Epithelial cell of alveolus of lung (primary cell): ENCODE results near the gene SLC24A3. TPM values are rescaled to one million over a fixed set of nuclear protein-coding genes. Genes with fewer than 3 reads are reported as not detected.

ENCODE experiments used
- total RNA-seq: library from RNA; depleted of rRNA; stranded (reverse); fragments of >200 nt; gene quantifications from 2 replicates; pipeline ENCODE4 v1.2.1, GENCODE V29; 2015

SLC24A3 gene
- total RNA-seq, result 0.39 and 0.64 TPM in 2 replicates

DNA sequence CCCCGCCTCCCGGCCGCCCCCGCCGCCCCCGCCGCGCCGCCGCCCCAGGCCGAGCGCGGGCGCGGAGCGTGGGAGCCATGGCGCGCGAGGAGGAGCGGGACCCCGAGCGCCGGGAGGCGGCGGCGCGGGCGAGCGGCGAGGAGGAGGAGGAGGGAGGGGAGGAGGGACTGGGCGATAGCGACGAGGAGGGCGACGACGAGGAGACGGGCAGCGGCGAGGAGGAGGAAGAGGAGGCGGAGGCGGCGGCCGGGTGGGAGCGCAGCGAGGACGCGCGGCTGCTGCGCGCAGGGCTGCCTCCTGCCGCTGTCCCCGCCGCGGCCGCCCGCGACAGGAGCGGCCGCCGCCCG lies at the start of gene SLC24A3:
Gene SLC24A3, plus strand, starts transcription at position 174 of the 347 bp plus-strand sequence.

GRCh38 chr20:19758133-19758500 lies 545.7 kb downstream of the SLC24A3 start, which contains the start of gene RIN2:
Gene RIN2 (plus strand): TSS chr20:19758258. CDS start chr20:19889602, 131,344 bp downstream.

